ENCODE results near the gene ADRM1. TPM values are rescaled to one million over a fixed set of nuclear protein-coding genes. Genes with fewer than 3 reads are reported as not detected.

The ADRM1 gene
- total RNA-seq, 4 donors from 2014 or later = 143 to 198 (median 167) TPM

GRCh38 chr20:62274332-62274950, 28.4 kb upstream of the ADRM1 start:
- TF ChIP-seq, protein P1, sequence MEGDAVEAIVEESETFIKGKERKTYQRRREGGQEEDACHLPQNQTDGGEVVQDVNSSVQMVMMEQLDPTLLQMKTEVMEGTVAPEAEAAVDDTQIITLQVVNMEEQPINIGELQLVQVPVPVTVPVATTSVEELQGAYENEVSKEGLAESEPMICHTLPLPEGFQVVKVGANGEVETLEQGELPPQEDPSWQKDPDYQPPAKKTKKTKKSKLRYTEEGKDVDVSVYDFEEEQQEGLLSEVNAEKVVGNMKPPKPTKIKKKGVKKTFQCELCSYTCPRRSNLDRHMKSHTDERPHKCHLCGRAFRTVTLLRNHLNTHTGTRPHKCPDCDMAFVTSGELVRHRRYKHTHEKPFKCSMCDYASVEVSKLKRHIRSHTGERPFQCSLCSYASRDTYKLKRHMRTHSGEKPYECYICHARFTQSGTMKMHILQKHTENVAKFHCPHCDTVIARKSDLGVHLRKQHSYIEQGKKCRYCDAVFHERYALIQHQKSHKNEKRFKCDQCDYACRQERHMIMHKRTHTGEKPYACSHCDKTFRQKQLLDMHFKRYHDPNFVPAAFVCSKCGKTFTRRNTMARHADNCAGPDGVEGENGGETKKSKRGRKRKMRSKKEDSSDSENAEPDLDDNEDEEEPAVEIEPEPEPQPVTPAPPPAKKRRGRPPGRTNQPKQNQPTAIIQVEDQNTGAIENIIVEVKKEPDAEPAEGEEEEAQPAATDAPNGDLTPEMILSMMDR (IDR thresholded peaks at IDR 0.05) = no peak
- no peak for TF ChIP-seq POLR2A (IDR thresholded peaks at IDR 0.05)
- DNase-seq (ENCODE audit: low spot score in 2 of 2) = no peak
- intact Hi-C loops (cut with DNase I; ENCODE audit: low total_unique reads) = no loop called here
- WGBS, 2 donors = 73 to 86% methylated on average over 13 of the region's 13 CpGs
- H3K4me3 ChIP-seq (ENCODE audit: low read depth, poor library complexity, severe bottlenecking) = no peak overlapping the region

DNA sequence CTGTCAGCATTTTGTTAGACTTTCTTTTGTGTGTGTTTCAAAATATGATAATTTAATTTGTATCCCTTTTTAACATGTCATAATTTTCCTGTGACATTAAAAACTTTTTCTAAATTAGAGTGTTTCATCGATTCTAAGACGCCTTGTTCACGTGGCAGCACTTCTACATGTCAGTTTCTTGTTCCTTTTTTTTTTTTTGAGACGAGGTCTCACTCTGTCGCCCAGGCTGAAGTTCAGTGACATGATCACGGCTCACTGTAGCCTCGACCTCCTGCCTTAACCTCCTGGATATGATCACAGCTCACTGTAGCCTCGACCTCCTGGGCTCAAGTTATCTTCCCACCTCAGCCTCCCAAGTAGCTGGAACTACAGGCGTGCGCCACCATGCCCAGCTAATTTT, 27.6 kb upstream of the ADRM1 start:
- TF ChIP-seq, protein P1 (IDR thresholded peaks at IDR 0.05) = no peak
- TF ChIP-seq POLR2A (IDR thresholded peaks at IDR 0.05) = no peak
- H3K4me3 ChIP-seq (ENCODE audit: low read depth, poor library complexity, severe bottlenecking) = no peak overlapping the region
- DNase-seq (ENCODE audit: low spot score in 2 of 2) = no peak
- 93% methylated on average over 10 of the region's 10 CpGs for WGBS, 2 donors
- intact Hi-C loops (cut with DNase I; ENCODE audit: low total_unique reads) = no loop called here

GRCh38 chr20:62276439-62276838, 26.4 kb upstream of the ADRM1 start:
- no peak for DNase-seq (ENCODE audit: low spot score in 2 of 2)
- TF ChIP-seq, protein P1 (IDR thresholded peaks at IDR 0.05) = no peak
- TF ChIP-seq POLR2A (IDR thresholded peaks at IDR 0.05) = no peak
- intact Hi-C loops (cut with DNase I; ENCODE audit: low total_unique reads) = no loop called here
- WGBS, 2 donors = 70 to 93% methylated on average over 6 of the region's 6 CpGs
- no peak overlapping the region for H3K4me3 ChIP-seq (ENCODE audit: low read depth, poor library complexity, severe bottlenecking)

GRCh38 chr20:62277253-62277652, 25.5 kb upstream of the ADRM1 start:
- DNase-seq (ENCODE audit: low spot score in 2 of 2) = no peak
- intact Hi-C loops (cut with DNase I; ENCODE audit: low total_unique reads) = no loop called here
- no peak overlapping the region for H3K4me3 ChIP-seq (ENCODE audit: low read depth, poor library complexity, severe bottlenecking)
- WGBS, 2 donors = 61 to 70% methylated on average over 13 of the region's 13 CpGs
- TF ChIP-seq, protein P1 (IDR thresholded peaks at IDR 0.05) = no peak
- no peak for TF ChIP-seq POLR2A (IDR thresholded peaks at IDR 0.05)

DNA sequence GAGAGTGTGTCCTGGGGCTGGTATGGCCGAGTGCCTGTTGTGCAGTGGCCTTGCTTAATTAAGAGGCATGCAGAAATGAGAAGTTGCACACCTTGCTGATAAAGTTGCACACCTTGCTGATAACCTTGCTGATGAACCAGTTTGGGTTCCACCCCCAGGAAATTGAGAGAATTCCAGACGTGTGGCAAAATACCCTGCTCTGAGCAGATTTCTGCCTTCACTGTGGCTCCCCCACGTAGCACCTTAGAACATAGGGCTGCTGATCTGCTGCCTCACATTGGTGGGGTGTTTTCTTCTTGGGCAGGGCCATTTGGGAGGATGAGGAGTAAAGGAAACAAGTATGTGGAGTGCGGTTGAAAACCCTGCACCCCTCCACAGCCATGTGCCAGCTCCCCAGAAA, 22.5 kb upstream of the ADRM1 start:
- intact Hi-C loops (cut with DNase I; ENCODE audit: low total_unique reads) = no loop called here
- WGBS, 2 donors = 81 to 82% methylated on average over 4 of the region's 4 CpGs
- no peak overlapping the region for H3K4me3 ChIP-seq (ENCODE audit: low read depth, poor library complexity, severe bottlenecking)
- DNase-seq (ENCODE audit: low spot score in 2 of 2) = no peak
- TF ChIP-seq POLR2A (IDR thresholded peaks at IDR 0.05) = no peak
- TF ChIP-seq, protein P1 (IDR thresholded peaks at IDR 0.05) = no peak
